ENCODE measurements around the gene C11orf16.
A peak's percentile ranks its signal among the peaks of the same experiment; 100 is the strongest.

The C11orf16 gene

GRCh38 chr11:8878771-8879170 lies 54.0 kb downstream of the C11orf16 start:
- no peak for DNase-seq

DNA sequence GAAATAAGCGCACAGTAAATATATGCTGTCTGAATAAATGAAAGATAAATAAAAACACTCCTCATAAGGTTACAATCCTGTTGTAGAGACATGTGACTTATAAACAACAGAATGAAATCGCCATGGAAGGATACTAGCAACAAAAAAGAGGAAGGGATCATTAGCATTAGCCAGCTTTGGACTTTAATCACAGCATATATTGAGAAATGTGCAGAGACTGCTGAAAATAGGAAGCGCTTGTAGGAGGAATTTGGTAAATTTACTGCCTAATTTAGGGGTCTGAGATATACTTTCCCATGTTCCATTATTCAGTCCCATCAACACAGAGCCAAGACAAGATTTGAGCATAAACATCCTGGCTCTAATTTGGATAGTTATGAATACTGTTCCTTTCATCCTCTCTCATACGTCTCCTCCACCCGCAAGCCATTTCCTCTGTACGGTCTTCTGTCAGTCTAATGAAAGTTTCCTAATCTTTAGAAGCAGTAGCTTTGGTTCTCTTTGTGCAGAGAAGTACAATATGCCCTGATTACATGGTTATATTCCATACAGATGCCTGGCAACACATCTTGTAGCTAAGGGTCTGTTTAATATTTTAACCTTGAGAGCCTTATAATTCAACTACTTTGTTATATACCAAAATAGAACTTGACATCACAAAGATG lies 58.9 kb downstream of the C11orf16 start:
- no peak for DNase-seq

GRCh38 chr11:8871962-8872361 lies 60.8 kb downstream of the C11orf16 start:
- no peak for DNase-seq

DNA sequence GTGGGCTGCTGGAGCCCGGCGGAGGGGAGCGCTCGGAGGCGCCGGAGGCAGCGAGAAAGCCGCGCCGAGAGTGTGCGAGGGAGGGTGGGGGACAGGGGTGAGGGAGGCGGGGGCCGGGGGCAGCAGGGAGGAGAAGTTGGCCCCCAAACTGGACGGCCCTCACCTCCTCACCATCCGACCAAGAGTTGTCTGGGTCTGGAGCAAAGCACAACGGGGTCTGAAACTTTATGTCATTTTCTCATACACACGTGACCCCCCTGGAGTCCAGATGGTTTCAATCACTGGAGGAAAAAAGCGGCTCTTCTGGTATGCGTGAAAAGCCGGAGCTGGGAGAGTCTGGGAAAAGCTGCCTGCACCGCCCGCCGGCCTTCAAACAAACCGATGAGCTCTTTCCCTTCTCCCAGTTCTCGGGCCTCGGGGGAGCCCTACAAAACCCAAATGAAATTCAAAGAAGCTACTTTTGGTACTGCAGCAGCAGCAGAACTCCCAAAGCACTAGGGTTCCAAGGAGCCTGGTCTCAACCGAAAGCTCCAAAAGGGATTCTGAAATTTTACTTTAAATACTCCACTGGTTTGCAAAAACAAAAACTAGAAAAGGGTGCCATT lies 61.5 kb downstream of the C11orf16 start:
- peak; percentile 32 for DNase-seq

DNA sequence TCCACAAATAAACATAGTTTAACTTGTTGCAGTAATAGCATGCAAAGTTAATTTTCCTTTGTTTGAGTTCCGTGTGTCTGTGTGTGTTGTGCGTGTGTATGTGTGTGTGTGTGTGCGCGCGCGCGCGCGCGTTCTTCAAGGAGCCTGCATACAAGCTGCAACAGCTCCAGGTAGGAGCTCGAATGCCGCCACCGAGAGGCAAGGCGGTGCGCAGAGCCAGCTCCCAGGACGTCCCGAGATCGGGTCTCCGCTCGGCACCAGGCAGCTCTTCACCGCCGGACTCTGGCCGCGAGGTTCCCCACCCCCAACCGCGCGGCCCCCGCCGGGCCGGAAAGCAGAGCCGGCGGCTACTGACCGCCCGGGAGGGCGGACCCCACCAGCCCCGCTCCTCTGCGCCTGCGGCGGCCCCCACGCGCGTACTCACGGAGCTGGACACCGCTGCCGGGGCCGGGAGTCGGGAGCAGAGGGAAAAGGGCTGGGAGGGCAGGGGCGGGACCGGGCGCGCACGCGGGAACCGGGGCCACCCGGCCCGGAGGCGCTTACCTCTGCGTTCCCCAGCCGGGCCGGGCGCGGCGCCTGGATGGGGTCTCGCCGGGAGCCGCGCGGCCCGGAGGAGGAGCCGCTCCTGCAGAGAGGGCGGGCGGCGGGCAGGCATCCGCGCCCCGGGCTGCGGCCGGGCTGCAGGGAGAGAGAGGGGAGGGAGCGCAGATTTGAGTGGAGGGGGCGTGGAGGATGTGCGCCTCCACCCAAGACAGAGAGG lies 62.2 kb downstream of the C11orf16 start:
- peak; percentile 44 for DNase-seq

Measured in NCI-H2029 treated with DMSO at 0.1 percent for 48 hours (cell line).